Activated T-helper 1 cell treated with anti-CD3 and anti-CD28 coated beads, Interleukin-2, amount 50 U/mL, for 16 hours (primary cell): ENCODE results near the gene FAM174B.

ENCODE experiments used
- DNase-seq, 2 donors: peaks; one replicate each; pipeline ENCODE4 v3.0.0-alpha.2; 2020; ENCODE audit warnings: low read depth in 1 of 2, low spot score in 1 of 2

Gene FAM174B

GRCh38 chr15:92574566-92574965 lies 81.0 kb downstream of the FAM174B start:
- no peak for DNase-seq

DNA sequence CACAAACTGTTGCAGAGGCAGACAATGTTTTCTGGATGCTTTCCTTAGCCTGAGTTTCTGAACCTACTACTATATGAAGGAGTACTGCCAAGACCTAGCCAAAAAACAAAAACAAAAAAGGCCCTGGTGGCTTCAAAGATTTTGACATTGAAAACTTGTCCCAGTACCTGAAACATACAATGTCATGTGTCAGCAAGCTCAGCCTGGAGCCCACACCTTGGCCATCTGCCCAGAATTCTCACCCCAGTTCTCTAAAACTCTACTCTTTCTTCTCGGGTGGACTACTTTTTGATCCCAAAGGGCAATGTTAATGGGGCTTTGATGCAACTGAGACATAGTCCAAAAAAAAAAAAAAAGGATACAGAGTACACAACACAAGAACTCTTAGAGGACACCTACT lies 81.4 kb downstream of the FAM174B start:
- DNase-seq: no peak

- DNase-seq: no peak
Observed at GRCh38 chr15:92571824-92572223, 83.8 kb downstream of the FAM174B start.

- no peak for DNase-seq
Observed at GRCh38 chr15:92570391-92570790, 85.2 kb downstream of the FAM174B start.

DNA sequence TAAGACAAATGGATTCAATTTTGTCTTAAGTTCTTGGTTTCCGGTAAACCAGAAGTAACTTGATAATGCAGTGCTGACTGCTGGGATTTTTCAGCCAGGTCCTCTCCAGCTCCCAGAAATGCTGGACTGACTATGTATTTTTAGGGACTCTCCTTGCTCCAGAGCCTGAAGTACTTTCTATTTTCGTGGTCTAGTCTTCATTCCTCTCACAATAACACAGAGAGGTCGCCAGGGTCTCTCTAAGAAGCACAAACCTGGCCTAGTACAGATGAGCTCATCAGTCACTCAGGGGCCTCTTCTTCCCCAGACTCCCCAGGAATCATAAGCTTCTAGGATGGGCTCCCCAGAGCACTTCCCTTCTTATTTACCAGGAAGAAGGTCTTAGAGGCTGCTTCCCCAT lies 85.8 kb downstream of the FAM174B start:
- DNase-seq: no peak
